ENCODE results near the gene CCDC186.

DNA sequence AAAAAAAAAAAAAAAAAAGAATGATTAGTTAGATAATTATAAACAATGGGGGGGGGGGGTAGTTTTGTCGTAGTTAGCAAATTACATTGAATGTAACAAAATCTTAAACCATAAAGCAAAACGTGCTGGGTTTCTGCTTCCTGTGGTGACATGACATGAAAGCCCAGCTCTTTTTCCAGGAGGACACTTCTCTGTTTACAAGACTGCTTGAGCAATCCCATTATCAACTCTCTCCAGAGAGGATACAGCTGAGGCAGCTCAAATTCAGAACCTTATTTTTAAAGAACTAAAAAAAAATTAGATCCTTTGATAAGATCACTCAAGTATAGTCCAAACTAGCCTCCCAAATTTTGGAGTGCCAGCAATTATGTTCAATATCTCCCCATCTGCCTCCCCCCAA lies 71.7 kb downstream of the CCDC186 start:
- TF ChIP-seq, protein P1, sequence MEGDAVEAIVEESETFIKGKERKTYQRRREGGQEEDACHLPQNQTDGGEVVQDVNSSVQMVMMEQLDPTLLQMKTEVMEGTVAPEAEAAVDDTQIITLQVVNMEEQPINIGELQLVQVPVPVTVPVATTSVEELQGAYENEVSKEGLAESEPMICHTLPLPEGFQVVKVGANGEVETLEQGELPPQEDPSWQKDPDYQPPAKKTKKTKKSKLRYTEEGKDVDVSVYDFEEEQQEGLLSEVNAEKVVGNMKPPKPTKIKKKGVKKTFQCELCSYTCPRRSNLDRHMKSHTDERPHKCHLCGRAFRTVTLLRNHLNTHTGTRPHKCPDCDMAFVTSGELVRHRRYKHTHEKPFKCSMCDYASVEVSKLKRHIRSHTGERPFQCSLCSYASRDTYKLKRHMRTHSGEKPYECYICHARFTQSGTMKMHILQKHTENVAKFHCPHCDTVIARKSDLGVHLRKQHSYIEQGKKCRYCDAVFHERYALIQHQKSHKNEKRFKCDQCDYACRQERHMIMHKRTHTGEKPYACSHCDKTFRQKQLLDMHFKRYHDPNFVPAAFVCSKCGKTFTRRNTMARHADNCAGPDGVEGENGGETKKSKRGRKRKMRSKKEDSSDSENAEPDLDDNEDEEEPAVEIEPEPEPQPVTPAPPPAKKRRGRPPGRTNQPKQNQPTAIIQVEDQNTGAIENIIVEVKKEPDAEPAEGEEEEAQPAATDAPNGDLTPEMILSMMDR (IDR thresholded peaks at IDR 0.05 in 2 of 3, conservative IDR thresholded peaks at IDR 0.05 in 1 of 3; ENCODE audit: borderline replicate concordance in 1 of 3, insufficient read depth in 1 of 3, low read depth in 2 of 3, low read length in 2 of 3): no peak
- TF ChIP-seq CEBPB (IDR thresholded peaks at IDR 0.05; ENCODE audit: low read depth): no peak
- no peak for TF ChIP-seq ZNF274 (IDR thresholded peaks at IDR 0.05; ENCODE audit: low read depth, low read length)
- TF ChIP-seq FOSL1 (IDR thresholded peaks at IDR 0.05; ENCODE audit: low read depth): no peak
- no peak for TF ChIP-seq POLR2AphosphoS5 (IDR thresholded peaks at IDR 0.05; ENCODE audit: low read depth, low read length)
- no peak for TF ChIP-seq TCF7L2 (IDR thresholded peaks at IDR 0.05; ENCODE audit: borderline replicate concordance, extremely low read depth, insufficient read depth, insufficient read length)
- no peak for TF ChIP-seq ZFX (IDR thresholded peaks at IDR 0.05)
- TF ChIP-seq EGR1 (IDR thresholded peaks at IDR 0.05; ENCODE audit: low read depth): no peak
- TF ChIP-seq RAD21 (IDR thresholded peaks at IDR 0.05; ENCODE audit: low read depth): no peak
- TF ChIP-seq POLR2A (IDR thresholded peaks at IDR 0.05; ENCODE audit: borderline replicate concordance, extremely low read depth, insufficient read depth, insufficient read length): no peak
- TF ChIP-seq, protein P2, sequence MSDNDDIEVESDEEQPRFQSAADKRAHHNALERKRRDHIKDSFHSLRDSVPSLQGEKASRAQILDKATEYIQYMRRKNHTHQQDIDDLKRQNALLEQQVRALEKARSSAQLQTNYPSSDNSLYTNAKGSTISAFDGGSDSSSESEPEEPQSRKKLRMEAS (IDR thresholded peaks at IDR 0.05): no peak
- TF ChIP-seq EZH2 (IDR thresholded peaks at IDR 0.05): no peak
- no peak for TF ChIP-seq EZH2phosphoT487 (IDR thresholded peaks at IDR 0.05; ENCODE audit: borderline replicate concordance)
